WTC11 (cell line): ENCODE results near the gene PNLIPRP1.

Experiments used
- ESRRA ChIP-seq: sonication (generic); formaldehyde crosslinking; IDR thresholded peaks from 2 replicates; pipeline ENCODE4 v1.8.1; 2022; ENCODE audit warnings: mild to moderate bottlenecking, missing genetic modification reagents, borderline replicate concordance
- NFYB ChIP-seq: sonication (generic); formaldehyde crosslinking; conservative IDR thresholded peaks from 2 replicates; pipeline ENCODE4 v1.8.0; 2022; ENCODE audit warnings: low read depth, missing genetic modification reagents
- ZNF232 ChIP-seq: sonication (generic); formaldehyde crosslinking; IDR thresholded peaks from 2 replicates; pipeline ENCODE4 v1.8.0; 2022; ENCODE audit warnings: mild to moderate bottlenecking, missing genetic modification reagents
- TF ChIP-seq, protein P1 (sequence below): sonication (generic); formaldehyde crosslinking; IDR thresholded peaks from 2 replicates; pipeline ENCODE4 v1.8.0; 2022; ENCODE audit warnings: mild to moderate bottlenecking, missing genetic modification reagents
- TF ChIP-seq, protein P2 (sequence below): sonication (generic); formaldehyde crosslinking; IDR thresholded peaks from 2 replicates; pipeline ENCODE4 v1.8.0; 2022; ENCODE audit warnings: mild to moderate bottlenecking, missing genetic modification reagents
- TF ChIP-seq, protein P3 (sequence below): sonication (generic); formaldehyde crosslinking; IDR thresholded peaks from 2 replicates; pipeline ENCODE4 v1.8.1; 2022; ENCODE audit warnings: low read depth, mild to moderate bottlenecking, moderate library complexity, missing genetic modification reagents, borderline replicate concordance

DNA sequence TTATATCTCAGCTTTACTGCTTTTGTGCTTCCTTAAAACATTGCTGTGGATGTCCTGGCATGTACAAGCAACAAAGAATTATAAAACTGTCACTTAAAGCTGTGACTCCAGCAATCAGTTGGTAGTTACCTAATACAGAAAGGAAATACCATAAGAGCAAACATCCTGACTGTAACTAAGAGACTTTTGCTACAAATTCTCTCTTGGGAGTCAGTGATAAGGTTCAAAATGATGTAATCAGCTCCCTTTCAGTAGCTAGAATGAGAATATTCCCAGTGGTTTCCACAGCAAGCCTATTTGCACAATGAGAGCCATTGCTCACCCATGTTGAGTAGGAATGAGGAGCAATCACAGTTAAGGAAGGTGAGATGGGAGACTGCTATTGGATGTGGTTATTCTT is 7.6 kb downstream of the PNLIPRP1 start:
- TF ChIP-seq, protein P1, sequence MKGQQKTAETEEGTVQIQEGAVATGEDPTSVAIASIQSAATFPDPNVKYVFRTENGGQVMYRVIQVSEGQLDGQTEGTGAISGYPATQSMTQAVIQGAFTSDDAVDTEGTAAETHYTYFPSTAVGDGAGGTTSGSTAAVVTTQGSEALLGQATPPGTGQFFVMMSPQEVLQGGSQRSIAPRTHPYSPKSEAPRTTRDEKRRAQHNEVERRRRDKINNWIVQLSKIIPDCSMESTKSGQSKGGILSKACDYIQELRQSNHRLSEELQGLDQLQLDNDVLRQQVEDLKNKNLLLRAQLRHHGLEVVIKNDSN = no peak
- TF ChIP-seq NFYB (CRISPR knock-in tag) = no peak
- TF ChIP-seq ESRRA (CRISPR knock-in tag) = no peak
- no peak for TF ChIP-seq ZNF232 (CRISPR knock-in tag)
- TF ChIP-seq, protein P2, sequence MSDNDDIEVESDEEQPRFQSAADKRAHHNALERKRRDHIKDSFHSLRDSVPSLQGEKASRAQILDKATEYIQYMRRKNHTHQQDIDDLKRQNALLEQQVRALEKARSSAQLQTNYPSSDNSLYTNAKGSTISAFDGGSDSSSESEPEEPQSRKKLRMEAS (CRISPR knock-in tag) = no peak
- TF ChIP-seq, protein P3, sequence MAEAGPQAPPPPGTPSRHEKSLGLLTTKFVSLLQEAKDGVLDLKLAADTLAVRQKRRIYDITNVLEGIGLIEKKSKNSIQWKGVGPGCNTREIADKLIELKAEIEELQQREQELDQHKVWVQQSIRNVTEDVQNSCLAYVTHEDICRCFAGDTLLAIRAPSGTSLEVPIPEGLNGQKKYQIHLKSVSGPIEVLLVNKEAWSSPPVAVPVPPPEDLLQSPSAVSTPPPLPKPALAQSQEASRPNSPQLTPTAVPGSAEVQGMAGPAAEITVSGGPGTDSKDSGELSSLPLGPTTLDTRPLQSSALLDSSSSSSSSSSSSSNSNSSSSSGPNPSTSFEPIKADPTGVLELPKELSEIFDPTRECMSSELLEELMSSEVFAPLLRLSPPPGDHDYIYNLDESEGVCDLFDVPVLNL = no peak
